ENCODE measurements around the gene STK40.

Gene STK40

GRCh38 chr1:36343651-36344394 lies 41.9 kb downstream of the STK40 start:
- no peak for DNase-seq

GRCh38 chr1:36342426-36343185 lies 43.1 kb downstream of the STK40 start:
- peak; percentile 37 to 42 for DNase-seq

- no peak for DNase-seq
These were observed 44.0 kb downstream of the STK40 start for GRCh38 chr1:36341626-36342320.

- DNase-seq = no peak
These were observed 46.1 kb downstream of the STK40 start for GRCh38 chr1:36339615-36340014.

- no peak for DNase-seq
These were observed 46.5 kb downstream of the STK40 start for GRCh38 chr1:36339215-36339614.

GRCh38 chr1:36337830-36338229 lies 47.9 kb downstream of the STK40 start:
- DNase-seq = no peak

- no peak for DNase-seq
These were observed 54.8 kb downstream of the STK40 start for GRCh38 chr1:36330940-36331339.

GRCh38 chr1:36329817-36330216 lies 55.9 kb downstream of the STK40 start:
- DNase-seq = no peak

- peak; percentile 73 for DNase-seq
These were observed 57.0 kb downstream of the STK40 start for GRCh38 chr1:36328713-36329112.

- DNase-seq = no peak
These were observed 57.6 kb downstream of the STK40 start for GRCh38 chr1:36328088-36328480.

- DNase-seq = no peak
These were observed 58.2 kb downstream of the STK40 start for GRCh38 chr1:36327421-36328087.

- DNase-seq = no peak
These were observed 59.2 kb downstream of the STK40 start for GRCh38 chr1:36326499-36326898.

GRCh38 chr1:36324353-36324703 lies 61.4 kb downstream of the STK40 start:
- no peak for DNase-seq

GRCh38 chr1:36323636-36324352 lies 61.9 kb downstream of the STK40 start, which contains the start of gene EVA1B:
Gene EVA1B (minus strand): TSS chr1:36323645. CDS start chr1:36323037, 608 bp downstream.
- DNase-seq = peak; percentile 33 to 37

GRCh38 chr1:36322786-36323635 lies 62.7 kb downstream of the STK40 start:
- no peak for DNase-seq

- no peak for DNase-seq
These were observed 63.5 kb downstream of the STK40 start for GRCh38 chr1:36322041-36322785.

GRCh38 chr1:36321119-36321951 lies 64.4 kb downstream of the STK40 start:
- peak in 1 of 2 donors; percentile 41 for DNase-seq

GRCh38 chr1:36320767-36321118 lies 65.0 kb downstream of the STK40 start:
- no peak for DNase-seq

GRCh38 chr1:36320291-36320761 lies 65.4 kb downstream of the STK40 start:
- peak; percentile 12 to 47 for DNase-seq
